Measurements from ENCODE around the gene VAMP2. TPM values are rescaled to one million over a fixed set of nuclear protein-coding genes. Genes with fewer than 3 reads are reported as not detected.

The VAMP2 gene
- total and polyA plus RNA-seq, 4 donors = 33.9 to 76.2 (median 45.8) TPM

DNA sequence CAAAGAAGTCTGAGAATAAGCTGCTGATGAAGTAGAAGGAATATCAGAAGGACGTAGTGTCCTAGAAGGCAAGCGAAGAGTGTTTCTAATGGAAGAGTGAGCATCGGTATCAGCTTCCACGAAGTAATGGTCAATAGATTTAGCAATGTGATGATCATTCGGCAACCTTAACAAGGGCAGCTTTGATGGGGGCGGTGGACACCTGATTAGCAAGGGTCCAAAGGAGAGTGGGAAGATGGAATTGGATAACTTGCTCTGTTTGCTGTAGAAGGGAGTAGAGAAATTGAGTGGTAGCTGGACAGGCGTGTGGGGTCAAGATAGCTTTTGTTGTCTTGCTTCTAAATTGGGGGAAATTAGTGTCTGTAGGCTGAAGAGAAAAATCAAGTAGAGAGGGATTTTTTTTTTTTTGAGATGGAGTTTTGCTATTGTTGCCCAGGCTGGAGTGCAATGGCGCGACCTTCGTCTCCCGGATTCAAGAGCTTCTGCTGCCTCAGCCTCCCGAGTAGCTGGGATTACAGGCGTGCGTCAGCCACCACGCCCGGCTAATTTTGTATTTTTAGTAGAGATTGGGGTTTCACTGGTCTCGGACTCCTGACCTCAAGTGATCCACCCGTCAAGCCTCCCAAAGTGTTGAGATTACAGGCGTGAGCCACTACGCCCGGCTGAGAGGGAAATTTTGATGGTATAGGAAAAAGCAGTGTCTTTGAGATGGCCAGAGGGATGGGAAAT is 24.9 kb downstream of the VAMP2 start:
- no peak overlapping the region for H3K27ac ChIP-seq (ENCODE audit: low read depth in 1 of 2, low read length in 1 of 2)
- 22 to 33% methylated on average over 21 of the region's 21 CpGs for WGBS, 2 donors
- no peak for DNase-seq
- peak overlapping the region in 1 of 2 donors; percentile 96 for H3K9ac ChIP-seq (ENCODE audit: insufficient read depth in 1 of 2, low read length in 2 of 2)
- TF ChIP-seq, protein P1, sequence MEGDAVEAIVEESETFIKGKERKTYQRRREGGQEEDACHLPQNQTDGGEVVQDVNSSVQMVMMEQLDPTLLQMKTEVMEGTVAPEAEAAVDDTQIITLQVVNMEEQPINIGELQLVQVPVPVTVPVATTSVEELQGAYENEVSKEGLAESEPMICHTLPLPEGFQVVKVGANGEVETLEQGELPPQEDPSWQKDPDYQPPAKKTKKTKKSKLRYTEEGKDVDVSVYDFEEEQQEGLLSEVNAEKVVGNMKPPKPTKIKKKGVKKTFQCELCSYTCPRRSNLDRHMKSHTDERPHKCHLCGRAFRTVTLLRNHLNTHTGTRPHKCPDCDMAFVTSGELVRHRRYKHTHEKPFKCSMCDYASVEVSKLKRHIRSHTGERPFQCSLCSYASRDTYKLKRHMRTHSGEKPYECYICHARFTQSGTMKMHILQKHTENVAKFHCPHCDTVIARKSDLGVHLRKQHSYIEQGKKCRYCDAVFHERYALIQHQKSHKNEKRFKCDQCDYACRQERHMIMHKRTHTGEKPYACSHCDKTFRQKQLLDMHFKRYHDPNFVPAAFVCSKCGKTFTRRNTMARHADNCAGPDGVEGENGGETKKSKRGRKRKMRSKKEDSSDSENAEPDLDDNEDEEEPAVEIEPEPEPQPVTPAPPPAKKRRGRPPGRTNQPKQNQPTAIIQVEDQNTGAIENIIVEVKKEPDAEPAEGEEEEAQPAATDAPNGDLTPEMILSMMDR (IDR thresholded peaks at IDR 0.05; ENCODE audit: control extremely low read depth, extremely low read depth) = no peak
- no peaks in the 10 kb centered on the region for H3K9me3 ChIP-seq (ENCODE audit: control insufficient read depth in 4 of 4, insufficient read depth in 3 of 4, low read length in 3 of 4)
- no peaks in the 10 kb centered on the region for H3K27me3 ChIP-seq (ENCODE audit: control insufficient read depth in 3 of 3, insufficient read depth in 3 of 3, low read length in 2 of 3)
- H3K4me1 ChIP-seq (ENCODE audit: control insufficient read depth in 5 of 5, insufficient read depth in 5 of 5, low read length in 5 of 5) = peaks cover 0 to 11% (median 2%) of the 10 kb centered on the region in 5 donors
- no peak for ATAC-seq (ENCODE audit: insufficient read depth, low FRiP score)
- peaks cover 13 to 30% (median 21%) of the 10 kb centered on the region in 4 donors for H3K36me3 ChIP-seq (ENCODE audit: control insufficient read depth in 4 of 4, insufficient read depth in 4 of 4, low read length in 4 of 4)
- H3K4me3 ChIP-seq = no peak overlapping the region

DNA sequence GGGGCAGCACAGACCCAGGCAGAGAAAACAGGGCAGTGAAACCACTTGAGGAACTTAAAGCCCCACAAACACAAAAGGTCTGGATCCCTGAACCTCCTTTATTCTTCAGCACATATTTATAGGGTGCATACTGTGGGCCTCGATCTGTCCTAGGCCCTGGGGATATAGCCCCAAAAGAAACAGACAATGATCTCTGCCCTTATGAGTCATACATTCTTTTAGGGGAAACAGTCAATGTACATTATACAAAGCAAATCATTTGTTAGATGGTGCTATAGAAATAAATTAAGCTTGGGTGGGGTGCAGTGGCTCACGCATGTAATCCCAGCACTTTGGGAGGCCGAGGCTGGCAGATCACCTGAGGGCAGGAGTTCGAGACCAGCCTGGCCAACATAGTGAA is 28.8 kb downstream of the VAMP2 start:
- WGBS, 2 donors = 89% methylated on average over 4 of the region's 4 CpGs
- TF ChIP-seq, protein P1 (IDR thresholded peaks at IDR 0.05; ENCODE audit: control extremely low read depth, extremely low read depth) = no peak
- ATAC-seq (ENCODE audit: insufficient read depth, low FRiP score) (no peak), DNase-seq (no peak)
- Histone ChIP-seq H3K27me3 (ENCODE audit: control insufficient read depth in 3 of 3, insufficient read depth in 3 of 3, low read length in 2 of 3) (peaks cover 0 to 14% (median 5%) of the 10 kb centered on the region in 3 donors), H3K9me3 (ENCODE audit: control insufficient read depth in 4 of 4, insufficient read depth in 3 of 4, low read length in 3 of 4) (no peaks in the 10 kb centered on the region), H3K4me1 (ENCODE audit: control insufficient read depth in 5 of 5, insufficient read depth in 5 of 5, low read length in 5 of 5) (peaks cover 0 to 11% (median 2%) of the 10 kb centered on the region in 5 donors), H3K27ac (ENCODE audit: low read depth in 1 of 2, low read length in 1 of 2) (no peak overlapping the region), H3K4me3 (no peak overlapping the region), H3K9ac (ENCODE audit: insufficient read depth in 1 of 2, low read length in 2 of 2) (no peak overlapping the region), H3K36me3 (ENCODE audit: control insufficient read depth in 4 of 4, insufficient read depth in 4 of 4, low read length in 4 of 4) (no peaks in the 10 kb centered on the region)

DNA sequence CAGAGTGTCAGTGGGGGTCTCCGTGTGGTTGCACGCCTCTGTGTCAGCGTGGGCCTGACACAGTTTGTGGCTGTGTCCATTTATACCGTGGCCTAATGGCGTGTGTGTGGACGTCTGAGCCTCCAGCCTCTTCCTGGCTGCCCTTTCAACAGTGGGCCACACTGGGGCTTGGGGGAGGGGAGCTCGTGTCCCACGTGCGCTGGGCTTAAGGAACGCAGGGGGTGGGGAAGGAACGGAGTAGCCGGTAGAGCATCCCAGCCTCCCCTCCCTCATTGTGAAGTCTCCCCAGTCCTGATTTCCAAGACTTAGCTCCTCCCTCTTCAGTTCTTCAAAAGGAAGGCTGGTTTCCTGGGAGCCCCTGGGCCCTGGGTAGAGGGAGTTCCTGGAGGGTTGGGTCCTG is 29.3 kb downstream of the VAMP2 start:
- no peak for DNase-seq
- Histone ChIP-seq H3K9ac (ENCODE audit: insufficient read depth in 1 of 2, low read length in 2 of 2) (no peak overlapping the region), H3K27me3 (ENCODE audit: control insufficient read depth in 3 of 3, insufficient read depth in 3 of 3, low read length in 2 of 3) (peaks cover 0 to 20% (median 8%) of the 10 kb centered on the region in 3 donors), H3K36me3 (ENCODE audit: control insufficient read depth in 4 of 4, insufficient read depth in 4 of 4, low read length in 4 of 4) (no peaks in the 10 kb centered on the region), H3K27ac (ENCODE audit: low read depth in 1 of 2, low read length in 1 of 2) (no peak overlapping the region), H3K4me3 (no peak overlapping the region), H3K9me3 (ENCODE audit: control insufficient read depth in 4 of 4, insufficient read depth in 3 of 4, low read length in 3 of 4) (no peaks in the 10 kb centered on the region), H3K4me1 (ENCODE audit: control insufficient read depth in 5 of 5, insufficient read depth in 5 of 5, low read length in 5 of 5) (peaks cover 0 to 10% (median 2%) of the 10 kb centered on the region in 5 donors)
- WGBS, 2 donors = 80 to 82% methylated on average over 12 of the region's 12 CpGs
- TF ChIP-seq, protein P1 (IDR thresholded peaks at IDR 0.05; ENCODE audit: control extremely low read depth, extremely low read depth) = no peak
- ATAC-seq (ENCODE audit: insufficient read depth, low FRiP score) = no peak
